B cell (primary cell): ENCODE measurements around the gene F12. TPM values are rescaled to one million over a fixed set of nuclear protein-coding genes. Genes with fewer than 3 reads are reported as not detected.

ENCODE experiments used
- ATAC-seq: fragments of 200-7000 bp; cut with Tn5 transposase; one replicate; pipeline ENCODE4 v1.10.0; 2021; ENCODE audit warnings: low read depth, mild to moderate bottlenecking, moderate number of reproducible peaks, moderate library complexity
- CTCF ChIA-PET: fragments of 350-600 bp; sonication (Branson Sonifier 250); formaldehyde crosslinking; loops from one replicate; lab custom pipeline; 2021; ENCODE audit warnings: antibody characterized with exemption, inconsistent platforms; lab: Charles Lee
- POLR2A ChIA-PET: fragments of 350-600 bp; sonication (Branson Sonifier 250); formaldehyde crosslinking; loops from one replicate; lab custom pipeline; 2021; ENCODE audit warnings: antibody characterized with exemption; lab: Charles Lee
- DNase-seq: peaks from one replicate; pipeline ENCODE4 v3.0.0; 2013
- H2AFZ ChIP-seq: 2 replicates; pipeline ENCODE4 v1.6.1; 2012; ENCODE audit warnings: mild to moderate bottlenecking, low read depth, low read length; ENCODE audit not compliant: insufficient read depth, poor library complexity, severe bottlenecking
- H3K27ac ChIP-seq, 2 donors: 1 replicate in 1 of 2; 2 replicates in 1 of 2; pipeline ENCODE4 v1.5.1; 2012 to 2013; ENCODE audit warnings: low read length in 2 of 2, mild to moderate bottlenecking in 2 of 2, moderate library complexity in 1 of 2
- H3K27me3 ChIP-seq, 4 experiments: fragments of 200-600 bp in 1 of 4; sonication (generic) in 1 of 4; replicated peaks in 1 of 4; 1 replicate in 2 of 4; 2 replicates in 2 of 4; pipeline versions ENCODE4 v1.6.1 to v1.7.0; 2013 to 2016; ENCODE audit warnings: low read length in 3 of 4, mild to moderate bottlenecking in 2 of 4, mixed read lengths in 1 of 4, moderate library complexity in 1 of 4; ENCODE audit not compliant: insufficient read depth in 4 of 4, control insufficient read depth in 3 of 4; ENCODE audit errors: control extremely low read depth in 1 of 4
- H3K36me3 ChIP-seq, 2 experiments: replicated peaks in 1 of 2; 1 replicate in 1 of 2; 2 replicates in 1 of 2; pipeline versions ENCODE4 v1.6.1 to v1.7.1; 2013; ENCODE audit warnings: low read length in 1 of 2; ENCODE audit not compliant: insufficient read depth in 2 of 2, control insufficient read depth in 1 of 2; ENCODE audit errors: control extremely low read depth in 1 of 2, extremely low read depth in 1 of 2
- H3K4me1 ChIP-seq, 2 donors: fragments of 200-600 bp in 1 of 2; sonication (generic) in 1 of 2; 1 replicate in 1 of 2; 2 replicates in 1 of 2; pipeline versions ENCODE4 v1.5.1 to v1.6.1; 2013 to 2017; ENCODE audit warnings: low read length in 2 of 2; ENCODE audit not compliant: control insufficient read depth in 2 of 2, insufficient read depth in 2 of 2
- H3K4me2 ChIP-seq: replicated peaks from 2 replicates; pipeline ENCODE3; 2012; ENCODE audit warnings: mild to moderate bottlenecking, low read depth, low read length; ENCODE audit not compliant: poor library complexity, severe bottlenecking
- H3K4me3 ChIP-seq, 5 experiments: fragments of 200-600 bp in 1 of 5; sonication (generic) in 1 of 5; 1 replicate in 3 of 5; 2 replicates in 2 of 5; pipeline versions ENCODE4 v1.5.1 to v1.7.0; 2011 to 2016; ENCODE audit warnings: low read length in 4 of 5, mild to moderate bottlenecking in 4 of 5, low read depth in 2 of 5, control low read depth in 1 of 5, moderate library complexity in 1 of 5; ENCODE audit not compliant: insufficient read depth in 1 of 5; ENCODE audit errors: control extremely low read depth in 1 of 5, extremely low read depth in 1 of 5
- H3K79me2 ChIP-seq: fragments of 200-600 bp; sonication (generic); one replicate; pipeline ENCODE4 v1.6.0; 2016; ENCODE audit warnings: low read length; ENCODE audit not compliant: control insufficient read depth, insufficient read depth
- H3K9ac ChIP-seq: fragments of 200-600 bp; sonication (generic); 2 replicates; pipeline ENCODE4 v1.6.1; 2017; ENCODE audit warnings: mild to moderate bottlenecking, low read length, moderate library complexity
- H3K9me3 ChIP-seq, 3 donors: one replicate each; pipeline versions ENCODE4 v1.6.1 to v1.7.1; 2013; ENCODE audit warnings: low read length in 2 of 3; ENCODE audit not compliant: control insufficient read depth in 2 of 3, insufficient read depth in 1 of 3; ENCODE audit errors: control extremely low read depth in 1 of 3
- H4K20me1 ChIP-seq: 2 replicates; pipeline ENCODE4 v1.6.0; 2012; ENCODE audit warnings: mild to moderate bottlenecking, low read length; ENCODE audit not compliant: insufficient read depth, control insufficient read depth, poor library complexity, severe bottlenecking
- H3K27ac Mint-ChIP-seq: one replicate; pipeline ENCODE4 v1.8.0; 2021; ENCODE audit warnings: mixed read lengths
- H3K27me3 Mint-ChIP-seq: one replicate; pipeline ENCODE4 v1.8.0; 2021; ENCODE audit warnings: mixed read lengths
- H3K4me1 Mint-ChIP-seq: one replicate; pipeline ENCODE4 v1.8.0; 2021; ENCODE audit warnings: mixed read lengths
- H3K4me3 Mint-ChIP-seq: one replicate; pipeline ENCODE4 v1.8.0; 2021; ENCODE audit warnings: mixed read lengths
- H3K9me3 Mint-ChIP-seq: one replicate; pipeline ENCODE4 v1.8.0; 2022; ENCODE audit warnings: mixed read lengths; ENCODE audit not compliant: insufficient read depth
- CTCF ChIP-seq: fragments of 200-600 bp; IDR thresholded peaks from one replicate; pipeline ENCODE4 v1.8.0; 2022; ENCODE audit warnings: antibody characterized with exemption, mild to moderate bottlenecking
- EZH2 ChIP-seq: IDR thresholded peaks from 2 replicates; pipeline ENCODE4 v1.6.1; 2012; ENCODE audit warnings: borderline replicate concordance, low read depth, mild to moderate bottlenecking, moderate library complexity, low read length; ENCODE audit not compliant: insufficient read depth, poor library complexity, severe bottlenecking
- WGBS: methylation state at CpG from one replicate; pipeline ENCODE4 v1.1.5; 2013; ENCODE audit warnings: missing lambda C conversion rate; ENCODE audit not compliant: insufficient coverage; 5-methylcytosine and 5-hydroxymethylcytosine counted together
- intact Hi-C: fragments of 100-400 bp; cut with micrococcal nuclease; formaldehyde crosslinking; loops from one replicate; pipeline ENCODE4 v1.10.0; 2022
- polyA plus RNA-seq: library from polyadenylated mRNA; depleted of rRNA; stranded (reverse); fragments of >200 nt; gene quantifications from 2 replicates; pipeline ENCODE4 v1.2.3, GENCODE V29; 2012
- total RNA-seq, 2 donors: library from RNA; stranded (reverse); fragments of 120-200 nt in 1 of 2; gene quantifications; 1 replicate in 1 of 2; 2 replicates in 1 of 2; pipeline versions ENCODE4 v1.2.3 to v1.2.4, GENCODE V29; 2013 to 2022

The F12 gene
- total and polyA plus RNA-seq, 2 donors (not counting 1 experiment from before 2014, with no cell fraction given), result 3.1 TPM; not detected in 1

- DNase-seq (no peak), ATAC-seq (no peak)
- intact Hi-C loops, result no loop called here
- Histone ChIP-seq H2AFZ (no peak overlapping the region), H3K27ac (no peak overlapping the region), H3K36me3 (peaks cover 0 to 24% of the 10 kb centered on the region in 2 experiments), H3K27me3 (no peaks in the 10 kb centered on the region), H3K79me2 (no peaks in the 10 kb centered on the region), H3K9ac (no peak overlapping the region), H3K4me3 (no peak overlapping the region), H3K9me3 (no peaks in the 10 kb centered on the region), H3K4me1 (peaks cover 32% of the 10 kb centered on the region in 2 donors), H4K20me1 (peaks cover 27% of the 10 kb centered on the region), H3K4me2 (no peak overlapping the region)
- peaks cover 31% of the 10 kb centered on the region for H3K4me1 Mint-ChIP-seq
- H3K27me3 Mint-ChIP-seq, result no peaks in the 10 kb centered on the region
- peak overlapping the region; percentile 65 for H3K27ac Mint-ChIP-seq
- POLR2A ChIA-PET, result no interaction called here
- no peak overlapping the region for H3K4me3 Mint-ChIP-seq
- no peaks in the 10 kb centered on the region for H3K9me3 Mint-ChIP-seq
- 86% methylated on average over 2 of the region's 5 CpGs for WGBS
- TF ChIP-seq CTCF, result no peak
- TF ChIP-seq EZH2, result no peak
- CTCF ChIA-PET, result no interaction called here
These were observed 35.2 kb downstream of the F12 start for GRCh38 chr5:177374211-177374610.

- no peak overlapping the region for H2AFZ ChIP-seq
- intact Hi-C loops, result no loop called here
- no peak overlapping the region for H3K27ac ChIP-seq
- H3K27ac Mint-ChIP-seq, result no peak overlapping the region
- H3K4me1 Mint-ChIP-seq, result peaks cover 35% of the 10 kb centered on the region
- peaks cover 0 to 28% of the 10 kb centered on the region in 2 experiments for H3K36me3 ChIP-seq
- no peak for DNase-seq
- no peaks in the 10 kb centered on the region for H3K27me3 ChIP-seq
- TF ChIP-seq CTCF (no peak), EZH2 (no peak)
- H4K20me1 ChIP-seq, result peaks cover 31% of the 10 kb centered on the region
- no peak overlapping the region for H3K9ac ChIP-seq
- no peak overlapping the region for H3K4me2 ChIP-seq
- no peaks in the 10 kb centered on the region for H3K79me2 ChIP-seq
- 75% methylated on average over 6 of the region's 6 CpGs for WGBS
- H3K4me3 Mint-ChIP-seq, result no peak overlapping the region
- H3K9me3 Mint-ChIP-seq, result no peaks in the 10 kb centered on the region
- no peak for ATAC-seq
- no peaks in the 10 kb centered on the region for H3K9me3 ChIP-seq
- no peaks in the 10 kb centered on the region for H3K27me3 Mint-ChIP-seq
- H3K4me1 ChIP-seq, result peaks cover 35 to 36% of the 10 kb centered on the region in 2 donors
- CTCF ChIA-PET, result interaction anchor here (5.2 to 5.5 kb wide), 2 partner anchors 15 to 18 kb away, joined by 44 to 60 read pairs; partner anchors contain the start of gene RGS14
- POLR2A ChIA-PET, result interaction anchor here (0.5 kb wide), 1 partner anchor 11 kb away, joined by 8 read pairs; the partner anchor contains the start of gene SLC34A1
- no peak overlapping the region for H3K4me3 ChIP-seq
These were observed 35.6 kb downstream of the F12 start for GRCh38 chr5:177373806-177374205.
